Fibroblast of lung (primary cell): ENCODE measurements around the gene QARS1. TPM values are rescaled to one million over a fixed set of nuclear protein-coding genes. Genes with fewer than 3 reads are reported as not detected.

Experiments
- DNase-seq, 2 donors: peaks; one replicate each; pipeline versions ENCODE4 v3.0.0 to v3.0.0-alpha.2; 2010; ENCODE audit warnings: low read depth in 2 of 2
- H2AFZ ChIP-seq: 2 replicates; pipeline ENCODE4 v1.5.1; 2012; ENCODE audit warnings: low read length, control low read depth, inconsistent platforms
- H3K27ac ChIP-seq: 2 replicates; pipeline ENCODE4 v1.5.1; 2011; ENCODE audit warnings: low read length, control low read depth; ENCODE audit not compliant: insufficient read depth
- H3K27me3 ChIP-seq: 2 replicates; pipeline ENCODE4 v1.5.1; 2011; ENCODE audit warnings: mild to moderate bottlenecking, low read length; ENCODE audit not compliant: control insufficient read depth, insufficient read depth
- H3K36me3 ChIP-seq: 2 replicates; pipeline ENCODE4 v1.5.1; 2011; ENCODE audit warnings: low read length; ENCODE audit not compliant: control insufficient read depth, insufficient read depth
- H3K4me1 ChIP-seq: 2 replicates; pipeline ENCODE4 v1.5.1; 2011; ENCODE audit warnings: low read length; ENCODE audit not compliant: control insufficient read depth, insufficient read depth; ENCODE audit errors: extremely low read depth
- H3K4me2 ChIP-seq: 2 replicates; pipeline ENCODE4 v1.5.1; 2011; ENCODE audit warnings: low read length, control low read depth; ENCODE audit not compliant: insufficient read depth; ENCODE audit errors: extremely low read depth
- H3K4me3 ChIP-seq, 4 experiments: fragments of 200-600 bp in 1 of 4; sonication (generic) in 1 of 4; replicated peaks in 1 of 4; 2 replicates each; pipeline ENCODE4 v1.5.1; 2011 to 2016; ENCODE audit warnings: low read length in 4 of 4, low read depth in 3 of 4, mild to moderate bottlenecking in 3 of 4, control low read depth in 2 of 4, inconsistent platforms in 1 of 4, mixed read lengths in 1 of 4; ENCODE audit not compliant: insufficient read depth in 1 of 4; ENCODE audit errors: control extremely low read depth in 1 of 4
- H3K79me2 ChIP-seq: 2 replicates; pipeline ENCODE4 v1.5.1; 2012; ENCODE audit warnings: mild to moderate bottlenecking, low read length, inconsistent platforms; ENCODE audit not compliant: control insufficient read depth, insufficient read depth
- H3K9ac ChIP-seq: 2 replicates; pipeline ENCODE4 v1.5.1; 2011; ENCODE audit warnings: mild to moderate bottlenecking, low read length, control low read depth; ENCODE audit not compliant: insufficient read depth
- H3K9me3 ChIP-seq: 2 replicates; pipeline ENCODE4 v1.5.1; 2012; ENCODE audit warnings: low read depth, low read length; ENCODE audit not compliant: control insufficient read depth, insufficient read depth
- H4K20me1 ChIP-seq: 2 replicates; pipeline ENCODE4 v1.5.1; 2011; ENCODE audit warnings: low read length; ENCODE audit not compliant: control insufficient read depth, insufficient read depth; ENCODE audit errors: extremely low read depth
- CTCF ChIP-seq, 2 donors: IDR thresholded peaks in 1 of 2; conservative IDR thresholded peaks in 1 of 2; 1 replicate in 1 of 2; 2 replicates in 1 of 2; pipeline ENCODE4 v1.5.1; 2011 to 2012; ENCODE audit warnings: low read length in 2 of 2, control low read depth in 1 of 2, inconsistent platforms in 1 of 2, low read depth in 1 of 2, mild to moderate bottlenecking in 1 of 2
- EZH2 ChIP-seq: IDR thresholded peaks from 2 replicates; pipeline ENCODE4 v1.5.1; 2012; ENCODE audit warnings: low read length, control low read depth, mild to moderate bottlenecking; ENCODE audit errors: missing control alignments
- polyA plus RNA-seq, 2 donors: library from polyadenylated mRNA; depleted of rRNA in 1 of 2; stranded (reverse) in 1 of 2; unstranded in 1 of 2; fragments of >200 nt; gene quantifications; 2 replicates each; pipeline ENCODE4 v1.2.1, GENCODE V29; 2011 to 2012; ENCODE audit warnings: missing spikeins in 1 of 2
- total RNA-seq: library from RNA; depleted of rRNA; stranded (reverse); fragments of >200 nt; gene quantifications from 2 replicates; pipeline ENCODE4 v1.2.1, GENCODE V29; 2014

QARS1 gene
- total and polyA plus RNA-seq, 2 donors (not counting 1 experiment from before 2014, with no cell fraction given) = 164 to 304 TPM

GRCh38 chr3:49119439-49119838 lies 14.9 kb upstream of the QARS1 start:
- H3K4me2 ChIP-seq = peak overlapping the region; percentile 98
- H4K20me1 ChIP-seq = no peaks in the 10 kb centered on the region
- no peak for TF ChIP-seq CTCF (conservative IDR thresholded peaks at IDR 0.05 in 1 of 2, IDR thresholded peaks at IDR 0.05 in 1 of 2; ENCODE audit: low read depth in 1 of 2, low read length in 2 of 2)
- TF ChIP-seq EZH2 = no peak
- peak overlapping the region; percentile 85 for H3K27ac ChIP-seq
- no peak overlapping the region for H2AFZ ChIP-seq
- H3K9me3 ChIP-seq = no peaks in the 10 kb centered on the region
- H3K4me3 ChIP-seq = peak overlapping the region; percentile 51 to 95 (median 76)
- peaks cover 9% of the 10 kb centered on the region for H3K4me1 ChIP-seq
- H3K79me2 ChIP-seq = peaks cover 16% of the 10 kb centered on the region
- H3K9ac ChIP-seq = no peak overlapping the region
- H3K36me3 ChIP-seq = peaks cover 53% of the 10 kb centered on the region
- peak in 1 of 2 donors; percentile 33 for DNase-seq
- no peaks in the 10 kb centered on the region for H3K27me3 ChIP-seq

GRCh38 chr3:49119036-49119435 lies 14.5 kb upstream of the QARS1 start:
- Histone ChIP-seq H3K4me3 (peak overlapping the region in 3 of 4 experiments; percentile 19 to 95 (median 90)), H3K4me2 (peak overlapping the region; percentile 98), H4K20me1 (no peaks in the 10 kb centered on the region), H2AFZ (no peak overlapping the region), H3K27me3 (no peaks in the 10 kb centered on the region), H3K4me1 (peaks cover 9% of the 10 kb centered on the region), H3K27ac (peak overlapping the region; percentile 32), H3K9ac (no peak overlapping the region), H3K9me3 (no peaks in the 10 kb centered on the region), H3K79me2 (peaks cover 16% of the 10 kb centered on the region), H3K36me3 (peaks cover 53% of the 10 kb centered on the region)
- DNase-seq = peak; percentile 27 to 32
- TF ChIP-seq CTCF (conservative IDR thresholded peaks at IDR 0.05 in 1 of 2, IDR thresholded peaks at IDR 0.05 in 1 of 2; ENCODE audit: low read depth in 1 of 2, low read length in 2 of 2) = no peak
- TF ChIP-seq EZH2 = no peak

- Histone ChIP-seq H3K4me3 (no peak overlapping the region), H3K9ac (no peak overlapping the region), H3K36me3 (peaks cover 58% of the 10 kb centered on the region), H3K27ac (no peak overlapping the region), H3K4me1 (no peaks in the 10 kb centered on the region), H3K9me3 (no peaks in the 10 kb centered on the region), H3K4me2 (no peak overlapping the region), H2AFZ (no peak overlapping the region), H3K27me3 (no peaks in the 10 kb centered on the region), H4K20me1 (no peaks in the 10 kb centered on the region), H3K79me2 (no peaks in the 10 kb centered on the region)
- DNase-seq = no peak
- TF ChIP-seq EZH2 (no peak), CTCF (conservative IDR thresholded peaks at IDR 0.05 in 1 of 2, IDR thresholded peaks at IDR 0.05 in 1 of 2; ENCODE audit: low read depth in 1 of 2, low read length in 2 of 2) (no peak)
Measured at GRCh38 chr3:49112262-49112661, 7.7 kb upstream of the QARS1 start.
